ENCODE data around the gene EXOC1.
A peak's percentile ranks its signal among the peaks of the same experiment; 100 is the strongest.

EXOC1 gene

GRCh38 chr4:55865228-55865806 lies 11.9 kb downstream of the EXOC1 start:
- no peak overlapping the region for H3K9ac ChIP-seq (ENCODE audit: low read depth, low read length, poor library complexity, severe bottlenecking)
- no peak overlapping the region for H3K4me3 ChIP-seq (ENCODE audit: low read length, poor library complexity, severe bottlenecking)

DNA sequence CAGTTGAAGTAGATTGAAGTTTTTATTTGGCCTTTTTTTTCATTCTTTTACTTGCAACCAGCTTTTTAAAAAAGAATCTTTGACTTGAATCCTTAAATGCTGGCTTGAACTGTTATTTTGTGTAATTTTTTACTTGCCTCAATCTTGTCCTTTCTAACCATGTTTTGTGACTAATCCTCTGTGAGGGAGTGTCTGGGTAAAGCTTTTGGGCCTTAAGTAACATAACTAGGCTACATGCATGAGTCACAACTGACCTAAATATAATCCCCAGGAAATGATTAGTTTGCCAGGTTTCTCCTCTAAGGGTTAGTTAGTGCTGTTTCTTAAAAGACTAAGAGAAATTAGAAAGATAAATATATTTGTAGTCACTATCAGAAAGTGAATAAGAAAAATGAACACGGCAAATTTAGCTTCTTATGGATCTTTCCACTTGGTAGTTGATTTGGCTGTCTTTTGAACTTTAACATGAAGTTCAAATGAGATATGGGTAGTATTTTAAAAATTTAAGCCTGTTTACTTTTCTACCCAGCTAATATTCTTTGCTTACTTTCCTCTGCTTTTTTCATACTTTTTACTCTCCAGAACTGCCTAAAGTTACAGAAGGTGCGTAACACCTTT lies 13.0 kb downstream of the EXOC1 start:
- Histone ChIP-seq H3F3A (ENCODE audit: low read depth) (no peaks in the 10 kb centered on the region), H3K9me2 (replicated peaks; ENCODE audit: low read depth, low read length) (no peaks in the 10 kb centered on the region), H3K79me2 (ENCODE audit: insufficient read depth, low read length) (no peaks in the 10 kb centered on the region), H3K9ac (ENCODE audit: low read depth, low read length, poor library complexity, severe bottlenecking) (no peak overlapping the region), H3K4me3 (ENCODE audit: low read length, poor library complexity, severe bottlenecking) (no peak overlapping the region), H3K27me3 (ENCODE audit: insufficient read depth, low read length, poor library complexity, severe bottlenecking) (no peaks in the 10 kb centered on the region), H3K4me2 (ENCODE audit: low read depth, low read length, poor library complexity, severe bottlenecking) (peak overlapping the region; percentile 17), H2AFZ (ENCODE audit: low read length) (no peak overlapping the region; the same call in 1 of the 2 replicates), H3K4me1 (ENCODE audit: insufficient read depth, low read length, poor library complexity, severe bottlenecking) (peaks cover 11% of the 10 kb centered on the region), H3K9me3 (ENCODE audit: insufficient read depth, low read depth, low read length) (no peaks in the 10 kb centered on the region), H4K20me1 (ENCODE audit: insufficient read depth, low read length, poor library complexity, severe bottlenecking) (peaks cover 4% of the 10 kb centered on the region), H3K36me3 (ENCODE audit: insufficient read depth, low read length) (peaks cover 44% of the 10 kb centered on the region; the same call in 1 of the 2 replicates)
- no peak for TF ChIP-seq CTCF (conservative IDR thresholded peaks at IDR 0.05; ENCODE audit: low read length)
- no peak for TF ChIP-seq EZH2phosphoT487 (IDR thresholded peaks at IDR 0.05; ENCODE audit: borderline replicate concordance)

More at GRCh38 chr4:55865228-55865806, 11.9 kb downstream of the EXOC1 start:
- H3K9me3 ChIP-seq (ENCODE audit: insufficient read depth, low read depth, low read length), result no peaks in the 10 kb centered on the region
- no peak overlapping the region for H3K4me2 ChIP-seq (ENCODE audit: low read depth, low read length, poor library complexity, severe bottlenecking)
- no peaks in the 10 kb centered on the region for H3F3A ChIP-seq (ENCODE audit: low read depth)
- H3K27me3 ChIP-seq (ENCODE audit: insufficient read depth, low read length, poor library complexity, severe bottlenecking), result no peaks in the 10 kb centered on the region
- no peak overlapping the region for H2AFZ ChIP-seq (ENCODE audit: low read length)
- peaks cover 14% of the 10 kb centered on the region for H3K4me1 ChIP-seq (ENCODE audit: insufficient read depth, low read length, poor library complexity, severe bottlenecking)
- H3K9me2 ChIP-seq (replicated peaks; ENCODE audit: low read depth, low read length), result no peaks in the 10 kb centered on the region
- TF ChIP-seq EZH2phosphoT487 (IDR thresholded peaks at IDR 0.05; ENCODE audit: borderline replicate concordance) (no peak), CTCF (conservative IDR thresholded peaks at IDR 0.05; ENCODE audit: low read length) (no peak)
- H4K20me1 ChIP-seq (ENCODE audit: insufficient read depth, low read length, poor library complexity, severe bottlenecking), result peaks cover 4% of the 10 kb centered on the region
- H3K79me2 ChIP-seq (ENCODE audit: insufficient read depth, low read length), result no peaks in the 10 kb centered on the region
- peaks cover 33% of the 10 kb centered on the region; the same call in 1 of the 2 replicates for H3K36me3 ChIP-seq (ENCODE audit: insufficient read depth, low read length)

- Histone ChIP-seq H3K4me3 (ENCODE audit: low read length, poor library complexity, severe bottlenecking) (no peak overlapping the region), H3K27me3 (ENCODE audit: insufficient read depth, low read length, poor library complexity, severe bottlenecking) (no peaks in the 10 kb centered on the region), H3K79me2 (ENCODE audit: insufficient read depth, low read length) (no peaks in the 10 kb centered on the region), H3K9ac (ENCODE audit: low read depth, low read length, poor library complexity, severe bottlenecking) (no peak overlapping the region), H4K20me1 (ENCODE audit: insufficient read depth, low read length, poor library complexity, severe bottlenecking) (peaks cover 4% of the 10 kb centered on the region), H2AFZ (ENCODE audit: low read length) (no peak overlapping the region; the same call in 1 of the 2 replicates), H3K36me3 (ENCODE audit: insufficient read depth, low read length) (peaks cover 50% of the 10 kb centered on the region; the same call in 1 of the 2 replicates), H3K9me3 (ENCODE audit: insufficient read depth, low read depth, low read length) (no peaks in the 10 kb centered on the region), H3K4me2 (ENCODE audit: low read depth, low read length, poor library complexity, severe bottlenecking) (no peak overlapping the region), H3K4me1 (ENCODE audit: insufficient read depth, low read length, poor library complexity, severe bottlenecking) (peaks cover 11% of the 10 kb centered on the region), H3K9me2 (replicated peaks; ENCODE audit: low read depth, low read length) (no peaks in the 10 kb centered on the region), H3F3A (ENCODE audit: low read depth) (no peaks in the 10 kb centered on the region)
- TF ChIP-seq EZH2phosphoT487 (IDR thresholded peaks at IDR 0.05; ENCODE audit: borderline replicate concordance) (no peak), CTCF (conservative IDR thresholded peaks at IDR 0.05; ENCODE audit: low read length) (peak; percentile 89)
Measured at GRCh38 chr4:55866973-55867574, 13.6 kb downstream of the EXOC1 start.
